Mesodermal cell (in vitro differentiated cells): ENCODE measurements around the gene FAM3C.

Experiments
- H3K27ac ChIP-seq: 2 replicates; pipeline ENCODE4 v1.7.0; 2013; ENCODE audit warnings: mild to moderate bottlenecking, low read depth, low read length, moderate library complexity; ENCODE audit not compliant: severe bottlenecking
- H3K36me3 ChIP-seq: 2 replicates; pipeline ENCODE4 v1.7.1; 2013; ENCODE audit warnings: mild to moderate bottlenecking, low read length, moderate library complexity; ENCODE audit not compliant: control insufficient read depth, insufficient read depth
- H3K4me1 ChIP-seq: one replicate; pipeline ENCODE4 v1.7.1; 2013; ENCODE audit warnings: mild to moderate bottlenecking, low read length; ENCODE audit not compliant: insufficient read depth, control insufficient read depth, poor library complexity, severe bottlenecking
- H3K4me3 ChIP-seq: 2 replicates; pipeline ENCODE4 v1.7.0; 2013; ENCODE audit warnings: low read length, control low read depth, mild to moderate bottlenecking; ENCODE audit not compliant: insufficient read depth, poor library complexity, severe bottlenecking; ENCODE audit errors: extremely low read depth
- H3K9me3 ChIP-seq: 2 replicates; pipeline ENCODE4 v1.7.1; 2013; ENCODE audit warnings: mild to moderate bottlenecking, low read length, moderate library complexity; ENCODE audit not compliant: control insufficient read depth
- WGBS, 2 experiments: methylation state at CpG; one replicate each; pipeline ENCODE4 v1.1.5; 2013; ENCODE audit warnings: missing lambda C conversion rate in 2 of 2; ENCODE audit not compliant: insufficient coverage in 2 of 2; 5-methylcytosine and 5-hydroxymethylcytosine counted together

Gene FAM3C

GRCh38 chr7:121313793-121314676, 82.1 kb downstream of the FAM3C start:
- WGBS, 2 experiments = 91 to 93% methylated on average over 5 to 7 of the region's 9 CpGs
- no peak overlapping the region for H3K4me3 ChIP-seq

GRCh38 chr7:121313220-121313792, 82.8 kb downstream of the FAM3C start:
- Histone ChIP-seq H3K4me3 (no peak overlapping the region), H3K4me1 (no peaks in the 10 kb centered on the region), H3K9me3 (no peaks in the 10 kb centered on the region), H3K27ac (no peak overlapping the region), H3K36me3 (no peaks in the 10 kb centered on the region)
- WGBS, 2 experiments = 80 to 100% methylated on average over 1 of the region's 3 CpGs

More at GRCh38 chr7:121313793-121314676, 82.1 kb downstream of the FAM3C start:
- no peak overlapping the region for H3K27ac ChIP-seq
- H3K36me3 ChIP-seq = no peaks in the 10 kb centered on the region
- H3K9me3 ChIP-seq = no peaks in the 10 kb centered on the region
- H3K4me1 ChIP-seq = no peaks in the 10 kb centered on the region

DNA sequence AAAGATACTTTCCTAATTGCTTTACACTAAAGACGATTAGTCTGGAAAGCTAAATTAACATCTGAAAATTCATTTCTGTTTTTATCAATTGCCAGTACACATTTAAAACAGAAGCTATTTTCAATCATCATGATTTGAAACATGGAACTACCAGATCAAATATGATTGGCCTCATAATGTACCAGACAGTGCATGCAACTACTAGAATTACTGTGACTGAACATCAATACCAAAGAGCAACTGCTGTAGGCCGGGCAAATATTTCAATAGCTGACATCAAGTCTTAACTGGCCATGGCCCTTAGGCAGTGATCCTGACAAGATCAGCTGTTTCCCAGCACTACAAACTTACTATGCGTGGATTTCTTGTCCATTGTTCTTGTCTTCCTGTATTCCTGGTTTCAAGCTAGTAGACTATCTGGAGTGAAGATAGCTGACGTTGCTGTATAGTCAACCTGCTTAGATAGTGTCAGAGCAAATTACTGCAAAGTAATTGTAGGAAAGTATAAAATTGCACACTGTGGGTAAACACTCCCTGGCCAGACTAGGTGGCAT, 89.0 kb downstream of the FAM3C start:
- Histone ChIP-seq H3K4me3 (no peak overlapping the region), H3K27ac (no peak overlapping the region), H3K4me1 (no peaks in the 10 kb centered on the region), H3K36me3 (no peaks in the 10 kb centered on the region), H3K9me3 (no peaks in the 10 kb centered on the region)
- WGBS, 2 experiments = 79 to 95% methylated on average over 3 to 4 of the region's 4 CpGs

GRCh38 chr7:121306565-121306964, 89.5 kb downstream of the FAM3C start:
- no peaks in the 10 kb centered on the region for H3K4me1 ChIP-seq
- H3K36me3 ChIP-seq = no peaks in the 10 kb centered on the region
- H3K27ac ChIP-seq = no peak overlapping the region
- WGBS, 2 experiments = 88 to 100% methylated on average over 2 to 3 of the region's 3 CpGs
- H3K9me3 ChIP-seq = no peaks in the 10 kb centered on the region
- H3K4me3 ChIP-seq = no peak overlapping the region

DNA sequence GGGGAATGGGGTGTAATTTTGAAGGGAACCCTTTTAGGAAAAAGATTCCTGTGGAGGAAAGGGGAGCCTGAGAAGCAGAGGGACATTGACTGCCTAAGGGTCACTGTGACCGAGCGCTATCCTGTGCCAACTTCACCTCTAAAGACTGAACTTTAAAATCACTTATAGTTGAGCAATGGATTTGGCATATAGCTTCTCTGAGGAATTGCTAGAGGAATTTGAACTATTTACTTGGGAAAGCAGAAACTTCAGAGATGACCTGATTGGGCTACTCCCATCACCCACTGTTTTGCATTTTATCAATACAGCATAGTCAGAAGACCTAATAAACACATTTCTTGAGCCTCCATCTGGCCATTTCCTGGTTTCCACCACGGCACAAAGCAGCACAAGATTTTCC, 91.0 kb downstream of the FAM3C start:
- H3K27ac ChIP-seq = no peak overlapping the region
- WGBS, 2 experiments = 80% methylated on average over 1 of the region's 3 CpGs; no CpG with 5 or more reads in 1 of the 2 experiments
- H3K36me3 ChIP-seq = no peaks in the 10 kb centered on the region
- H3K4me3 ChIP-seq = no peak overlapping the region
- H3K4me1 ChIP-seq = no peaks in the 10 kb centered on the region
- H3K9me3 ChIP-seq = no peaks in the 10 kb centered on the region

GRCh38 chr7:121304102-121304658, 91.9 kb downstream of the FAM3C start:
- WGBS, 2 experiments = no CpG with 5 or more reads among the region's 1 CpG
- H3K4me1 ChIP-seq = no peaks in the 10 kb centered on the region
- H3K9me3 ChIP-seq = no peaks in the 10 kb centered on the region
- H3K4me3 ChIP-seq = no peak overlapping the region
- H3K36me3 ChIP-seq = no peaks in the 10 kb centered on the region
- no peak overlapping the region for H3K27ac ChIP-seq

DNA sequence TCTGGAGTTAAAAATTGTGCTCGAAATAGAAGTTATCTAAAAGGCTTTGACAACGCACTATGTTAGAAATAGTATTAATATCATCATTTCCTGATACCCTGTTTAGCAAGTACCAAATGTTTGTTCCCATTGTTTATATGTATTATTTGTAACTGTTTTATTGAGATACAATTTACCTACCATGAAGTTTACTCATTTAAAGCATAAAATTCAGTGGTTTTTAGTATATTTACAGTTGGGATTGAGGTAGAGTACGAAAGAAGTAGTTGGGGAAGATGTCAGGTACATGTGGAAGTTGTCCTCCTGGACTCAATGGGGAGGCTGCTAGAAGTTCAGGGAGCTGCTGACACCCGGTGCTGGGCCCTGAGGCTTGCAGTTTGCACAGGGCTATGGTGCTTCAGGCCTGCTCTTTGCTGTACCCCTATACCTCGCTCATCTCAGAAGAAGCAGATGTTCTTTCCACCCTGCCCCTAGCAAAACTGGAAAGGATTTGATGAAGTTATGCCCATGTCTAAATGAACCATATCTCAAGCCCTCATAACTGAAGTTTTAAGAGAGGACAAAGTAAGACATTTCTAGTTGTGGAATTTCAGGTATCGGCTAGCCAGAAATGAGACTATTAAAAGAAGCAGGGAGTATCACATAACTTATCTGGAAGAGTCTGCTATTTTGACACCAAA, 92.5 kb downstream of the FAM3C start:
- 94 to 100% methylated on average over 2 of the region's 6 CpGs for WGBS, 2 experiments
- no peaks in the 10 kb centered on the region for H3K36me3 ChIP-seq

DNA sequence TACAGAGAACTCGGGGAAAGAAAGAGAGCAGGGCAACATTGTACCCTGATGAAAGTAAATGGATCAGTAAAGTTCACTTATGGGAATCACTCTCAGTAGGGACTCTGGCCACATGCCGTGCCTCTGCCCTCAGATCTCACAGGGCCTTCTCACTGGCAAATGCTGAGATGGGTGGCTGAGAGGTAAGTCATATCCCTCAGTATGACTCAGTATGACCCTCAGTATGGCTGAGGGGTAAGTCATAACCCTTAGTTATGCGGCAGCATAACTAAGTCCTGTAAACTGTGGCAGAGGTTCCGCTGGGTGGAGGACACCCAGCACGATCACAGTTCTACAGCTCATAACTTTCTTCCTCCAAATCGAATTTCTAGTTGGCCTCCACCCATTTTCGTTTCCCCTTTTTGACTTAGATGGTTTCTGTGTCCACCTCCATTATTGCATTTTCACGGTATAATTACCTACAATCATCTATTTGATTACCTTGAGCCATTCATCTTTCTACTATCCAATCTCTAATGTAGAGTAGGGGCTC, 93.8 kb downstream of the FAM3C start:
- 88 to 92% methylated on average over 7 to 8 of the region's 8 CpGs for WGBS, 2 experiments
- H3K9me3 ChIP-seq = no peaks in the 10 kb centered on the region
- no peaks in the 10 kb centered on the region for H3K4me1 ChIP-seq
- no peak overlapping the region for H3K4me3 ChIP-seq
- no peaks in the 10 kb centered on the region for H3K36me3 ChIP-seq
- no peak overlapping the region for H3K27ac ChIP-seq

More for the DNA sequence above, 92.5 kb downstream of the FAM3C start:
- H3K4me1 ChIP-seq = no peaks in the 10 kb centered on the region
- no peaks in the 10 kb centered on the region for H3K9me3 ChIP-seq
- no peak overlapping the region for H3K27ac ChIP-seq
- no peak overlapping the region for H3K4me3 ChIP-seq

DNA sequence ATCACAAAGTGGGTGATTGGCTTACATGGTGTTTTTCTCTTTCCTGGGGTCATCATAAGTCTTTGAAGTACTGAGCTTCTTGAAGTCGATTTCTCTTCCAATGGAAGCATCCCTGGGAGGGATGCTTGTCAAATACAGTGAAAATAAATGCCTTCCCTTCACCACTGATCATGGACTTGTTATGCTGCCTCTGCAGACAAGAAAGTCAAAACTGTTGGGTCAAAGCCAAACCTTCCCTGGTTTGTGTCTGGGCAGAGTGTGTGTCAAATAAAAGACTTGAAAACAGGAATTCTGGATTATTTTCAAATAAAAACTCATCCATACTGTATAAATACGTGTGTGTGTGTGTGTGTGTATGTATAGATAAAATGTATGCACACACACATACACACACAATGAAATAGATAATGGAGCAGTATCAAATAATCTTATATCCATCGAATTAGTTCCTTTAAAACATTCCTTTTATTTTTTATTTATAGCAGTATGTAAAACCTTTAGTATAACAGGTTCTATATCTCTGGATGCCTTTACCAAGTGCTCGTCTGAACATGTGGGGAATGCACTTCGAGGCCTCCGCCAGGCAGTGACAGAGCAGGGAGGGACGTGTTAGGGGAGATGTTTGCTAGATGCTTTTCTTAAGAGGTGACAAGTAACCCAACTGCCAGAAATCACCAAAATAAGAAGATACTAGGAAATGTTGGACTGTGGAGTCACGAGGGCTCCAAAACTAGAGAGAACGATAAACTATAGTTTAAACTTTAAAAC, 94.5 kb downstream of the FAM3C start:
- no peak overlapping the region for H3K4me3 ChIP-seq
- H3K27ac ChIP-seq = no peak overlapping the region
- 86 to 100% methylated on average over 2 to 4 of the region's 9 CpGs for WGBS, 2 experiments
- H3K36me3 ChIP-seq = no peaks in the 10 kb centered on the region
- no peaks in the 10 kb centered on the region for H3K9me3 ChIP-seq
- no peaks in the 10 kb centered on the region for H3K4me1 ChIP-seq
